HG02759 (cell line): ENCODE results near the gene NLRP11.
A peak's percentile ranks its signal among the peaks of the same experiment; 100 is the strongest.

ENCODE experiments used
- ATAC-seq: cut with Tn5 transposase; IDR thresholded peaks from one replicate; pipeline ENCODE4 v1.9.1; 2021; ENCODE audit warnings: mild to moderate bottlenecking, moderate library complexity; ENCODE audit not compliant: unreplicated experiment

NLRP11 gene

DNA sequence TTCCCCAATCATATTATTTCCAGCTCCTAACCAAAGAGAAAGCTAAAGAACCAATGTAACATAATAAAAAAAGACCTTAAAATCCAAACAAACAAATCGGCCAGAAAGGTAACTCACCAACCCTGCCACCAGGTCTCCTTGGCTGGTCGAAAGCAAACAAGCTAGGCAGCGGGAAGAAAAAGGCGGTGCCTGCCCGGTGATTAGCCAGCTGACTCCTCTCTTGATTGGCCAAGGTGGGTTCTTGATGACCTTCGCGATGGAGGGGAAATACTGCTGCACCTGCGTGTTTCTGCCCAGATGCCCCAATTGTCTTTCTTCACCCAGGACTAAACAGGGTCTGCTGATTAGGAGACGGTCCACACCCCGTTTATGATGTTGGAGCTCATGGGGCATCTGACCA, at the start of gene NLRP11:
Gene NLRP11 (minus strand): TSS at position 154 of the 400 bp plus-strand sequence. CDS start 13,825 bp downstream, outside the sequence.
- no peak for ATAC-seq

DNA sequence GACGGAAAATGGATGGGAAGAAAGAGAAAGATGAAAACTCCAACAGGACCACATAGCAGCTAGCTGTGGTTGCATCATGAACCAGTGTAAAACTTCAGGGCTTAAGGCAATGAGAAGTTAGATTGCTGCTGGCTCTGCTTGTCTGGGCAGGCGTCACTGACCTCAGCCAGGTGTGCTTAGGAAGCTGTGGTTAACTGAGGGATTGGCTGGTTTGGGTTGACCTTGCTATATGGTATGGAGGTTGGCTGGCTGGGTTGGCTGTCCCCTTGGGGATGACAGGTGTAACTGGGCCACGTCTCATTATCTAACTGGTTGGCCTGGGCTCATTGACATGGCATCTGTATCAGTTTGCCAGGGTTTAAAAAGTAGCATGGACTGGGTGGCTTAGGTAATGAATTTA, 45.4 kb upstream of the NLRP11 start:
- ATAC-seq: no peak

DNA sequence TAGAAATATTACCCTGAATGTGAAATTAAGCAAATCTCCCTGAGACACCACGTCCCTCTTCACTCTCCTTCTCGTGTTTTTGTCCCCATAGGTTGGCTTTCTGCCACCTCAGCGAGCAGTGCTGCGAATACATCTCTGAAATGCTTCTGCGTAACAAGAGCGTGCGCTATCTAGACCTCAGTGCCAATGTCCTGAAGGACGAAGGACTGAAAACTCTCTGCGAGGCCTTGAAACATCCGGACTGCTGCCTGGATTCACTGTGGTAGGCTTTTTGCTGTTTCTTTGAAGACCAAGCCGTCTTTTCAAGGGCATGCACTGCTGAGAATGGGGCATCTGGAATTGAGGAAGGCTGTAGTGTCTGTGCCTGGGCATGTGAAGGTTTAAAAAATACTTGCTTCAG, 38.9 kb upstream of the NLRP11 start:
- ATAC-seq: no peak

DNA sequence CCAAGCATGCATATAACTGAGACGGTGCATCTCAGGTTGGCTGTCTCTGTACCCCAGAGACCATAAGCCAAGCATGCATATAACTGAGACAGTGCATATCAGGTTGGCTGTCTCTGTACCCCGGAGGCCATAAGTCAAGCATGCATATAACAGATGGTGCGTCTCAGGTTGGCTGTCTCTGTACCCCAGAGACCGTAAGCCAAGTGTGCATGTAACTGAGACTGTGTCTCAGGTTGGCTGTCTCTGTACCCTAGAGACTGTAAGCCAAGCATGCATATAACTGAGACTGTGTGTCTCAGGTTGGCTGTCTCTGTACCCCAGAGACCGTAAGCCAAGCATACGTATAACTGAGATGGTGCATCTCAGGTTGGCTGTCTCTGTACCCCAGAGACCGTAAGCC, 35.3 kb upstream of the NLRP11 start:
- no peak for ATAC-seq

DNA sequence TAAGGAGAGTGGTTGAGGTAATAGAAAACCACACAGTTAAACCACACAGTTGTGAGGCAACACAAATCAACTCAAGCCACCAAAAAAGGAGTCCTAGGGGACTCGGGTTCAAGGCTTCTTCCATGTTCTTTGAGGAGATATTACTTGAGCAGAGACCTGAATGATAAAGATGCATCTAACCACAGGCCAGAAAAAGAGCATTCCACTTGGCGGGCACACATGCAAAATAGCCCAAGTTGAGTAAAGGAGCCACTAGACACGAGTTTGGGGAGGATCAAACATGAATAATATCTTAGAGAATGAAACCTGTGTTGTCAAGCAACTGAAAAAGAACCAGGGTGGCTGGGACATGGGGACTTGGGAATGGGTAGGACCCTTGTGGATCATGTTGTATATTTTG, 34.7 kb upstream of the NLRP11 start:
- ATAC-seq: no peak

DNA sequence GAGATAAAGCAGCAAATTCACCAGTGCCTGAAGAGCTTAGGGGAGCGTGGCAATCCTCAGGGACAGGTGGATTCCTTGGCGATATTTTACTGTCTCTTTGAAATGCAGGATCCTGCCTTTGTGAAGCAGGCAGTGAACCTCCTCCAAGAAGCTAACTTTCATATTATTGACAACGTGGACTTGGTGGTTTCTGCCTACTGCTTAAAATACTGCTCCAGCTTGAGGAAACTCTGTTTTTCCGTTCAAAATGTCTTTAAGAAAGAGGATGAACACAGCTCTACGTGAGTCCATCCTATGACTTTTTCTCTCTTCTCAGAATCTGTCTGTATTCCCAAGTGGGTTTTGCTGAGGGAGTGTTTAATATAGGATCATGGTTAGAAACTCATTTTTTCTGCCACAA, 27.2 kb upstream of the NLRP11 start:
- no peak for ATAC-seq

DNA sequence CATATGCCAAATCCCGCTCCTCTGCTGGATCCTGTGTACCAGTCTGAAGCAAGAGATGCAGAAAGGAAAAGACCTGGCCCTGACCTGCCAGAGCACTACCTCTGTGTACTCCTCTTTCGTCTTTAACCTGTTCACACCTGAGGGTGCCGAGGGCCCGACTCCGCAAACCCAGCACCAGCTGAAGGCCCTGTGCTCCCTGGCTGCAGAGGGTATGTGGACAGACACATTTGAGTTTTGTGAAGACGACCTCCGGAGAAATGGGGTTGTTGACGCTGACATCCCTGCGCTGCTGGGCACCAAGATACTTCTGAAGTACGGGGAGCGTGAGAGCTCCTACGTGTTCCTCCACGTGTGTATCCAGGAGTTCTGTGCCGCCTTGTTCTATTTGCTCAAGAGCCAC, 26.6 kb upstream of the NLRP11 start:
- ATAC-seq: no peak

DNA sequence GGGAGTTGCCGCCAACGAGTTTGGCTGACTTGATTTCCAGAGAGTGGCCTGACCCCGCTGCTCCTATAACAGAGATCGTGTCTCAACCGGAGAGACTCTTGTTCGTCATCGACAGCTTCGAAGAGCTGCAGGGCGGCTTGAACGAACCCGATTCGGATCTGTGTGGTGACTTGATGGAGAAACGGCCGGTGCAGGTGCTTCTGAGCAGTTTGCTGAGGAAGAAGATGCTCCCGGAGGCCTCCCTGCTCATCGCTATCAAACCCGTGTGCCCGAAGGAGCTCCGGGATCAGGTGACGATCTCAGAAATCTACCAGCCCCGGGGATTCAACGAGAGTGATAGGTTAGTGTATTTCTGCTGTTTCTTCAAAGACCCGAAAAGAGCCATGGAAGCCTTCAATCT, 26.2 kb upstream of the NLRP11 start:
- no peak for ATAC-seq

DNA sequence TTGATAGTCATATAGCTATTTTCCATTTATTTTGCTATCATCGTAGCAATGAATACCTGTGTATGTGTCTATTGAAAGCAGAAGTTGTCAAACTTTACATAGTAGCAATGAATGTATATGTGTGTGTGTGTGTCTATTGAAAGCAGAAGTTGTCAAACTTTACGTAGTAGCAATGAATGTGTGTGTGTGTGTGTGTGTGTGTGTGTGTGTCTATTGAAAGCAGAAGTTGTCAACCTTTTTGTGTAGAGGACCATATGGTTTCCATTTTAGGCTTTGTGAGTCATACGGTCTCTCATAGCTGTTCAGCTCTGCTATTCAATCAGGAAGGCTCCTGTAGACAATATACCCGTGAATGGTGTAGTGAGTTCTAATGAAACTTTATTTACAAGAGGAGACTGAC, 25.4 kb upstream of the NLRP11 start:
- no peak for ATAC-seq

DNA sequence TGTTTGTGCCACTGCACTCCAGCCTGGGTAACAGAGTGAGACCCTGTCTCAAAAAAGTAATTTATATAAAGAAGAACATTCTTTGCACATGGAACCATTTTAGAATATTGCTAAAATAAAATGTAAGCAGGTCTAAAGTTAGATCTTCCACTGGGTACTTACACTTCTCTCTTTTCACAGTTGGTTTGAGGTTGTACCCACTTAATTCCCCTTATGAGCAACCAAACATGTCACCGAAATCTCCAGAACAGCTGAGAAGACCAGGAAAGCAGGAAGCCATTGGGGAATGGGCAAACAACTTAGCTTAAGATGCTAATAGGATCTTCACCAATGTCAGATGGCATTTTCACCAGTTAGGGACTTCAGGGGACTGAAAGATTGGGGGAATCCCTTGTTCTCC, 23.4 kb upstream of the NLRP11 start:
- ATAC-seq: no peak

DNA sequence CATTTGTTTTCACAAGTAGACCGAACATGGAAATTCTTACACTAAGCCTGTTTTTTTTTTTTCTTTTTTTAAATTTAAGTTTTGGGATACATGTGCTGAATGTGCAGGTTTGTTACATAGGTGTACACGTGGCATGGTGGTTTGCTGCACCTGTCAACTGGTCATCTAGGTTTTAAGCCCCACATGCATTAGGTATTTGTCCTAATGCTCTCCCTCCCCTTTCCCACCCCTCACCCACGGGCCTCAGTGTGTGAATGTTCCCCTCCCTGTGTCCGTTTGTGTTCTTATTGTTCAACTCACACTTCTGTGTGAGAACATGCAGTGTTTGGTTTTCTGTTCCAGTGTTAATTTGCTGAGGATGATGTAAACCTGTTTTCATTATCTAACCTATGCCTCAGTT, 7.1 kb upstream of the NLRP11 start:
- no peak for ATAC-seq

DNA sequence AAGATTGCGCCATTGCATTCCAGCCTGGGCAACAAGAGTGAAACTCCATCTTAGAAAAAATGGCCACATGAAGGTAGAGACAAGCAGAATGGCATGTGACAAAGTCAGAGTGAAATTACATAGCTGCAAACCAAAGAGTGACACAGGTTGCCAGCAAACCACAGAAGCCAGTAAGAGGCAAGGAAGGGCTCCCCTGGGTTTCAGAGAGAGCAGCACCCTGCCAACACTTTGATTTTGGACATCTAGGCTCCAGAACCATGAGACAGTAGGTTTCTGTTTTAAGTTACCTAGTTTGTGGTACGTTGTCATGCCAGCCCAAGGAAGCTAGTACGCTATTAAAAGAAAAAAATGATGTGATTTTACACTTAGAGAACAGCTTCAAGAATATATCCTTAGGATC, 6.5 kb upstream of the NLRP11 start:
- no peak for ATAC-seq

DNA sequence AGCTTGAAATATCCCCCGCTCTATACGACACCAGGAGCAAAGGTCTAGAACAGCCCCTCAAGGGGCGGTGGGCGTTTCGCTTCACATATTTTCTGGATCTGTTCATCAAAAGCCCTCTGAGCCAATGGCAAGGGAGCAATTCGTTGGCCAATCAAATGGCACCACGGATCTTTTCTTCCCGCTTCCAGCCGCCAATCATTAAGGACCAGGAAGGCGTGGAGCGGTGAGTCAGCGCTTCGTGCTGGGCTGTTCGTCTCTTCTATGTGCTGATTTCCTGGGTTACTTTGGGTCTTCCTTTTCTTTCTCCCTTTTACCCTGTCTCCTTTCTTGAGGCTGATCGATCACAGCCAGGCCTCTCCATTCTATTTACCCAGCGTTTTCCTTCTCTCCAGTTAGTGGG, 4.5 kb upstream of the NLRP11 start, which contains the start of gene NLRP4:
Gene NLRP4 (plus strand): TSS at position 201 of the 400 bp plus-strand sequence. CDS start 15,541 bp downstream, outside the sequence.
- no peak for ATAC-seq

DNA sequence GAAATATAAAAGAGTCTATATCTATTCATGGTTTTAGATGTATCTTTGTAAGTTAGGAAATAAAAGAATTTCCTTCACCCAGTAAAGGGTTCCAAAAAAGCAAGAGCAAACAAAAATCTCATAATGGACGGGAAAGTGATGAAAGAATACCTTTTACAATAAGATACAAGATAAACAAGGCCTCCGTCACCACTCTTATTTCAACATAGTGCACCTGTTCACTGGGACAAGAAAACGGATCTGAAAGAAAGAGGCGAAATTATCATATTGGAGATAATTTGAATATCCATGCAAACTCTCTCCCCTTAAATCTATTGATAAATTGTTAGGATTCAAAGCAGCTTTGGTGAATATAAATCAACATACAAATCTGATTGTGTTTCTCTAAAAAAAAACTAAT, 877 bp upstream of the NLRP11 start:
- no peak for ATAC-seq

DNA sequence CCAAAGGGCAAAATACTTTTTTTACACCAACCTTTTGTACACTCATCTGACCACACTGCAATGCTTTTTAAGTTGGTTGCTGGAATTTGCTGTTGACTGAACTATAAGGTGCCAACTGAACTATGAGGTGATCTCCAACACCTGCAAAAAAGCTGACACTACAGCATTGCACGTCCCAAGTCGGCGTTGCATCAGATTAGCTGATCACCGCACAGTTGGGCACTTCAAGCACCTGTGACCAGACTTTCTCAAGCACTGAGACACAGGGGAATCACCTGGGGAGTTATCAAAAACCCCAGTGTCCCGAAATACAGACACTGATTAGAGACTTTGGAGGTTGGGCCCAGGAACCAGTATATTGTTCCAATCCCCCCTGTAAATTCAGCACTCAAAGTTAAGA, 1.1 kb downstream of the NLRP11 start:
- ATAC-seq: no peak

DNA sequence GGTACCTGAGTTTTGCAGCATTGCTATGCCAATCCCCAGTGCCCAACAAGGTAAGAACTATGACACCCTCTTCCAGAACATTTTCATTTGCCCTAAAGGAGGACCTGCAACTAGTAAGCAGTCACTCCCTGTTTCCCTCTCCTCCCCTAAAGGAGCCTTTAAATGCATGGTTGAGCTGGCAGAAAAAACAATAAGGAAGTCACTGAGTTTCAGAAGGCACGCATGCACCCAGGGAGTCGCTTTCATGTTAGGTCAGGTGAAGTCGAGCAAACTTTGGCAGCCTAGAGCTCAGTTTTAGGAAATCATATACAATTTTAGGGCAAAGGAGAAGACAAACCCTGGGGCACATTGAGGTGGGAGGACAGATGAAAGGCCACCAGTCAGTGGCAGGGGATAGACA, 11.8 kb downstream of the NLRP11 start:
- ATAC-seq: no peak

DNA sequence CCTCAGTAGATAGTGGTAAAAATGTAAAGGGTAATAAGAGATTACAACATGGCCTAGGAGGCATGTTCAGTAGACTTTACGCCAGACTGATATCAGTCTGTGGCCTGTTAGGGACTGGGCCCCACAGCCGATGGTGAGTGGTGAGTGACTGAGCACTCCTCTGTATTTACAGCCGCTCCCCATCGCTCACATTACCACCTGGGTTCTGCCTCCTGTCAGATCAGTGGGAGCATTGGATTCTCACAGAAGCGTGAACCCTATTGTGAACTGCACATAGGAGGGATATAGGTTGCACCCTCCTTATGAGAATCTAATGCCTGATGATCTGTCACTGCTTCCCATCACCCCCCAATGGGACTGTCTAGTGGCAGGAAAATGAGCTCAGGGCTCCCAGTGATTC, 17.9 kb downstream of the NLRP11 start:
- ATAC-seq: no peak

DNA sequence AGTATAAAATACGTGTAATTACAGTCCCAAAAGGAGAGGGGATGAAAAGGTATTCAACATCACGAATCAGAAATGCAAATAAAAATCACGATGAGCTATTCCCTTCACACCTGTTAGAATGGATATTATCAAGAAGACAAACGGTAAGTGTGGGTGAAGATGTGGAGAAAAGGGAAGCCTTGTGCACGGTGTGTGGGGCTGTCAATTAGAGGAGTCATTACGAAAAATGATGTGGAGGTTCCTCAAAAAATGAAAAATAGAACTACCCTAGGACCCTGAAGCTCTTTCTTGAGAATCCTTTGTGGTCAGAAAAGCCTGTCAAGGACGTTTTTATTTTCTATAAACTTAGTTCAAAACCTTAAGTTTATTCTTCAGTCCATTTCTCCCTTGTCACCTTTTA, 19.4 kb downstream of the NLRP11 start:
- ATAC-seq: no peak

DNA sequence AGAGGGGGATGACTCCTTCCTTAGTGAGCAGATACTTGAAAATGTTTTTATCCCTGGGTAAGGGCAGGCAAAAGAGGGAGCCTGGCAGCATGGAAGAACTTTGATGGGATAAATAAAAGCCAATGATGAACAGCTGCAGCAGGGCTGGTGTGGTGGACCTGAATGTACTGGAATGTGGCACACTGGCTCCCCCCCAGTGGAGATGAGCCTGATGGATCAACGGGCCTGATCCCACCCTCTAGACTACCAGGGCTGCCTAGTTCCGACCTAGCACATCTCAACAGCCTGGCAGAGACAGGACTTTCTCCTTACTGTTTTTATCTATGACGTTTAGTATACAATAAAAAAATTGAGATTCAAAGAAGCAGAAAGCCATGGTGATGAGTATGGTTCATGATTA, 20.5 kb downstream of the NLRP11 start:
- ATAC-seq: no peak

DNA sequence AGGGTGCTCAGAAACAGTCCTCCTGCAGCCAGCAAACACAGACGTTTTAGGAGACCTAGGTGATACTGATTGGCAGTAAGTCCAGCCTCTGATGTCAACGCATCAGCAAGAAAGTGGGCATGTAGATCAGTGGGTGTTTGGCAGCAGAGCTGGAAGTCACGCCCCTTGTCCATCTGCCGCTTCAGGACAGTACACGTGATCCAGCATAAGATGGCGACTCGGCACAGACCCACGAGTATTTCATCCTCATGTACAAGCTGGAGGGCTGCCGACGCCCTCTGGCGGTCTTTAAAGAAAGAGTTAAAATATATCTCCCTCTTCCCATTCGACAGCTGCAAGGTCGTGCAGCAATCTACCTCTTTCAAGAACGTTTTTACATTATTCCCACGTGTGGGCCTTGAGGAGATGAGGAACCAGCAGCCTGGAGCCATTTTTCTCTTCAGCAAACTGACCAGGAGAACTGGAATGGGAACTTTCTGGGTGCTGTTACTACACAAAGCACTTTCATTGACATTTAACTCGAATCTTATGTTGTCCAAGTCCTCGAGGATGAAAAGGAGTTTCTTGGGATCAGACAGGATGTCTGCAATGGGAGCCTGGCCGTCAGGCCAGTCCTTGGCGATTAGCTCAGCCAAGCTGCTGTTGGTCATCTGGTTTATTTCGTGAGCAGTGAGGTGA, 22.3 kb downstream of the NLRP11 start:
- peak; percentile 49 for ATAC-seq

DNA sequence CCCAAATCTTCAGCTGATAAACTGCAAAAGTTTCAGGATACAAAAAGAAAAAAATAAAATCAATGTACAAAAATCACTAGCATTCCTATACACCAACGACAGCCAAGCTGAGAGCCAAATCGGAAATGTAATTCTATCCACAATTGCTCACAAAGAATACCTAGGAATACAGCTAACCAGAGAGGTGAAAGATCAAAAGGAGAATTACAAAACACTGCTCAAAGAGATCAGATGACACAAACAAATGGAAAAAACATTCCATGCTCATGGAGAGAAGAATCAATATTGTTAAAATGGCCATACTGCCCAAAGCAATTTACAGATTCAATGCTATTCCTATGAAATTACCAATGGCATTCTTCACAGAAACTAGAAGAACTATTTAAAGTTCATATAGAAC, 29.5 kb downstream of the NLRP11 start:
- ATAC-seq: no peak

DNA sequence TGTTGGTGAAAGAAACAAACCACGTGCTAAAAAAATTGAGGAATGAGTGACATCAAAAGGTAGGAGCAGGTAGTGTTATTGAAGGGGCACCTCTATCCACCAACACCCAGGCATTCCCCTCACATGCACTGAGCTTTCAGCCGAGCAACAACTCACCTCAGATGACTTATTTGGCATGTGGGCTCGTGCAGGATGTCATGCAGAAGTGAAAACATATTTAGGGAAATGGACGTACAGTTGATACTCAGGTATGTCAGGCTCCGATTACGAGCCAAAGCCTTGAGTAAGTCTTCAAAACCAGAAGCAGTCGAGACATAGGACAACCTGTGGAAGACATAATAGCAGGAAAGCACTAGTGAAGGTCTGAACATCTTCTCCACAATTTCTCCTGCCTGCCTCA, 30.4 kb downstream of the NLRP11 start:
- no peak for ATAC-seq

DNA sequence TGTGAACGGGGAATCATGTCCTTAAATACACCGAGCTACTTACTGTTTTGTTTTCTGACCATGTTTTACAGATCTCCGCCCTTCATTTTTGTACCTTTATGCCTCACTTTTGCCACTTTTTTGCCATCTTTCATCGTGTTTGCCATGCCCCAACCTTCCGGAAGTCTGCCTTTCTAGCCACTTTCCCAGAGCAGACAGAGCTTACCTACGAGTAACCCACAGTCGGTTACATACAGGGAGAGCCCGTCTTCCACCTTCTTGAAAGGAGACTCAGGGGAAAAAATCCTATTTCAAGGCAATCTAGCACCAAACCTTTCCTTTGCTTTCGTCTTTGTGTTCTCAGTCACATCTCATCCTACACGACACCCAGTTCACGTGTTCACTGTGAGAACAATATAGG, 36.8 kb downstream of the NLRP11 start:
- ATAC-seq: no peak
